Measurements from ENCODE around the gene NEDD4.
A peak's percentile ranks its signal among the peaks of the same experiment; 100 is the strongest.

Gene NEDD4

DNA sequence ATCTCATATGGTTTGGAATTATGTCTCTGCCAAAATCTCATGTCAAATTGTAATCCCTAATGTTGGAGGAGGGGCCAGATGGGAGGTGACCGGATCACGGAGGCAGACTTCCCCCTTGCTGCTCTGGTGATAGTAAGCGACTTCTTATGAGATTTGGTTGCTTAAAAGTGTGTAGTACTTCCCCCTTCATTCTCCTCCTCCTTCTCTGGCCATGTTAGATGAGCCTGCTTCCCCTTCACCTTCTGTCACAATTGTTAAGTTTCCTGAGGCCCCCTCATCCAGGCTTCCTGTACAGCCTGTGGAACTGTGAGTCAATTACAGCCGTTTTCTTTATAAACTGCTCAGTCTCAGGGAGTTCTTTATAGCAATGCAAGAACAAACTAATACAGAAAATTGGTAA is 51.1 kb downstream of the NEDD4 start:
- H3K36me3 ChIP-seq (ENCODE audit: control insufficient read depth in 2 of 2, insufficient read depth in 1 of 2, low read length in 2 of 2): no peaks in the 10 kb centered on the region
- no peak for TF ChIP-seq ZNF121 (tag by site-specific recombination; IDR thresholded peaks at IDR 0.05)
- TF ChIP-seq, protein P1, sequence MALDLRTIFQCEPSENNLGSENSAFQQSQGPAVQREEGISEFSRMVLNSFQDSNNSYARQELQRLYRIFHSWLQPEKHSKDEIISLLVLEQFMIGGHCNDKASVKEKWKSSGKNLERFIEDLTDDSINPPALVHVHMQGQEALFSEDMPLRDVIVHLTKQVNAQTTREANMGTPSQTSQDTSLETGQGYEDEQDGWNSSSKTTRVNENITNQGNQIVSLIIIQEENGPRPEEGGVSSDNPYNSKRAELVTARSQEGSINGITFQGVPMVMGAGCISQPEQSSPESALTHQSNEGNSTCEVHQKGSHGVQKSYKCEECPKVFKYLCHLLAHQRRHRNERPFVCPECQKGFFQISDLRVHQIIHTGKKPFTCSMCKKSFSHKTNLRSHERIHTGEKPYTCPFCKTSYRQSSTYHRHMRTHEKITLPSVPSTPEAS (tag by site-specific recombination; IDR thresholded peaks at IDR 0.05): no peak
- TF ChIP-seq ZNF341 (tag by site-specific recombination; IDR thresholded peaks at IDR 0.05; ENCODE audit: low read depth): no peak
- TF ChIP-seq ZNF76 (tag by site-specific recombination; IDR thresholded peaks at IDR 0.05; ENCODE audit: borderline replicate concordance, low read depth): no peak
- no peak for TF ChIP-seq ZNF777 (tag by site-specific recombination; IDR thresholded peaks at IDR 0.05; ENCODE audit: borderline replicate concordance)
- TF ChIP-seq, protein P2, sequence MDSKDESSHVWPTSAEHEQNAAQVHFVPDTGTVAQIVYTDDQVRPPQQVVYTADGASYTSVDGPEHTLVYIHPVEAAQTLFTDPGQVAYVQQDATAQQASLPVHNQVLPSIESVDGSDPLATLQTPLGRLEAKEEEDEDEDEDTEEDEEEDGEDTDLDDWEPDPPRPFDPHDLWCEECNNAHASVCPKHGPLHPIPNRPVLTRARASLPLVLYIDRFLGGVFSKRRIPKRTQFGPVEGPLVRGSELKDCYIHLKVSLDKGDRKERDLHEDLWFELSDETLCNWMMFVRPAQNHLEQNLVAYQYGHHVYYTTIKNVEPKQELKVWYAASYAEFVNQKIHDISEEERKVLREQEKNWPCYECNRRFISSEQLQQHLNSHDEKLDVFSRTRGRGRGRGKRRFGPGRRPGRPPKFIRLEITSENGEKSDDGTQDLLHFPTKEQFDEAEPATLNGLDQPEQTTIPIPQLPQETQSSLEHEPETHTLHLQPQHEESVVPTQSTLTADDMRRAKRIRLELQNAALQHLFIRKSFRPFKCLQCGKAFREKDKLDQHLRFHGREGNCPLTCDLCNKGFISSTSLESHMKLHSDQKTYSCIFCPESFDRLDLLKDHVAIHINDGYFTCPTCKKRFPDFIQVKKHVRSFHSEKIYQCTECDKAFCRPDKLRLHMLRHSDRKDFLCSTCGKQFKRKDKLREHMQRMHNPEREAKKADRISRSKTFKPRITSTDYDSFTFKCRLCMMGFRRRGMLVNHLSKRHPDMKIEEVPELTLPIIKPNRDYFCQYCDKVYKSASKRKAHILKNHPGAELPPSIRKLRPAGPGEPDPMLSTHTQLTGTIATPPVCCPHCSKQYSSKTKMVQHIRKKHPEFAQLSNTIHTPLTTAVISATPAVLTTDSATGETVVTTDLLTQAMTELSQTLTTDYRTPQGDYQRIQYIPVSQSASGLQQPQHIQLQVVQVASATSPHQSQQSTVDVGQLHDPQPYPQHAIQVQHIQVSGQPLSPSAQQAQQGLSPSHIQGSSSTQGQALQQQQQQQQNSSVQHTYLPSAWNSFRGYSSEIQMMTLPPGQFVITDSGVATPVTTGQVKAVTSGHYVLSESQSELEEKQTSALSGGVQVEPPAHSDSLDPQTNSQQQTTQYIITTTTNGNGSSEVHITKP (tag by site-specific recombination; IDR thresholded peaks at IDR 0.05): no peak
- TF ChIP-seq ZNF184 (tag by site-specific recombination; IDR thresholded peaks at IDR 0.05): no peak
- TF ChIP-seq ZFP69B (tag by site-specific recombination; IDR thresholded peaks at IDR 0.05): no peak
- TF ChIP-seq, protein P3, sequence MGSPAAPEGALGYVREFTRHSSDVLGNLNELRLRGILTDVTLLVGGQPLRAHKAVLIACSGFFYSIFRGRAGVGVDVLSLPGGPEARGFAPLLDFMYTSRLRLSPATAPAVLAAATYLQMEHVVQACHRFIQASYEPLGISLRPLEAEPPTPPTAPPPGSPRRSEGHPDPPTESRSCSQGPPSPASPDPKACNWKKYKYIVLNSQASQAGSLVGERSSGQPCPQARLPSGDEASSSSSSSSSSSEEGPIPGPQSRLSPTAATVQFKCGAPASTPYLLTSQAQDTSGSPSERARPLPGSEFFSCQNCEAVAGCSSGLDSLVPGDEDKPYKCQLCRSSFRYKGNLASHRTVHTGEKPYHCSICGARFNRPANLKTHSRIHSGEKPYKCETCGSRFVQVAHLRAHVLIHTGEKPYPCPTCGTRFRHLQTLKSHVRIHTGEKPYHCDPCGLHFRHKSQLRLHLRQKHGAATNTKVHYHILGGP (tag by site-specific recombination; IDR thresholded peaks at IDR 0.05): no peak
- TF ChIP-seq ZNF473 (tag by site-specific recombination; IDR thresholded peaks at IDR 0.05): no peak
- no peak for TF ChIP-seq ZNF571 (tag by site-specific recombination; IDR thresholded peaks at IDR 0.05)
- no peak for TF ChIP-seq ZNF23 (tag by site-specific recombination; IDR thresholded peaks at IDR 0.05; ENCODE audit: borderline replicate concordance)
- no peak for TF ChIP-seq ZBTB17 (tag by site-specific recombination; IDR thresholded peaks at IDR 0.05)
- ChIA-PET CTCF (no interaction called here), POLR2A (no interaction called here)
- no peak overlapping the region for H3K27ac ChIP-seq (ENCODE audit: extremely low read depth, low read depth, low read length)
- no peaks in the 10 kb centered on the region for H3K9me3 ChIP-seq (ENCODE audit: control insufficient read depth, insufficient read depth, low read depth, low read length)
- no peak overlapping the region for H3K4me3 ChIP-seq (ENCODE audit: low read depth, low read length)
- no peaks in the 10 kb centered on the region for H3K4me1 ChIP-seq (ENCODE audit: control insufficient read depth, insufficient read depth, low read length)

DNA sequence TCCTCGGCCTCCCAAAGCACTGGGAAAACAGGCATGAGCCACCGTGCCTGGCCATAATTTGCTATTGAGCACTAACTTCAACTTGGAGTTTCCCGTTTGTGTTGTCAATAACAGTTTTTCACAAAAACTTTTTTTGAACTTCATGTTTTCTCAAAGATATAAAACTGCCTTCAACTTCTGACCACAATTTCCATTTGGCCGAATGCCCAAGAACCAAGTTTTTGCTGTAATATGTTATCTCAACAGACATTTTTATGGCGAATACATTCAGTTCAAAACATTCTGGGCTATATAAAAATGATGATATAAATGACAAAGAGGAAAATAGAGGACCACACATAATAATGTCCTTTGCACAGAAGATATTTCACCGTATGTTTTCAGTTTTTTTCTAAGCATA is 56.4 kb downstream of the NEDD4 start:
- ChIA-PET POLR2A (no interaction called here), CTCF (no interaction called here)

More for the DNA sequence above, 56.4 kb downstream of the NEDD4 start:
- H3K4me1 ChIP-seq (ENCODE audit: control insufficient read depth, insufficient read depth, low read length): no peaks in the 10 kb centered on the region
- no peaks in the 10 kb centered on the region for H3K9me3 ChIP-seq (ENCODE audit: control insufficient read depth, insufficient read depth, low read depth, low read length)
- TF ChIP-seq, protein P4, sequence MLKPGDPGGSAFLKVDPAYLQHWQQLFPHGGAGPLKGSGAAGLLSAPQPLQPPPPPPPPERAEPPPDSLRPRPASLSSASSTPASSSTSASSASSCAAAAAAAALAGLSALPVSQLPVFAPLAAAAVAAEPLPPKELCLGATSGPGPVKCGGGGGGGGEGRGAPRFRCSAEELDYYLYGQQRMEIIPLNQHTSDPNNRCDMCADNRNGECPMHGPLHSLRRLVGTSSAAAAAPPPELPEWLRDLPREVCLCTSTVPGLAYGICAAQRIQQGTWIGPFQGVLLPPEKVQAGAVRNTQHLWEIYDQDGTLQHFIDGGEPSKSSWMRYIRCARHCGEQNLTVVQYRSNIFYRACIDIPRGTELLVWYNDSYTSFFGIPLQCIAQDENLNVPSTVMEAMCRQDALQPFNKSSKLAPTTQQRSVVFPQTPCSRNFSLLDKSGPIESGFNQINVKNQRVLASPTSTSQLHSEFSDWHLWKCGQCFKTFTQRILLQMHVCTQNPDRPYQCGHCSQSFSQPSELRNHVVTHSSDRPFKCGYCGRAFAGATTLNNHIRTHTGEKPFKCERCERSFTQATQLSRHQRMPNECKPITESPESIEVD (tag by site-specific recombination; IDR thresholded peaks at IDR 0.05): peak; percentile 79
- TF ChIP-seq, protein P5, sequence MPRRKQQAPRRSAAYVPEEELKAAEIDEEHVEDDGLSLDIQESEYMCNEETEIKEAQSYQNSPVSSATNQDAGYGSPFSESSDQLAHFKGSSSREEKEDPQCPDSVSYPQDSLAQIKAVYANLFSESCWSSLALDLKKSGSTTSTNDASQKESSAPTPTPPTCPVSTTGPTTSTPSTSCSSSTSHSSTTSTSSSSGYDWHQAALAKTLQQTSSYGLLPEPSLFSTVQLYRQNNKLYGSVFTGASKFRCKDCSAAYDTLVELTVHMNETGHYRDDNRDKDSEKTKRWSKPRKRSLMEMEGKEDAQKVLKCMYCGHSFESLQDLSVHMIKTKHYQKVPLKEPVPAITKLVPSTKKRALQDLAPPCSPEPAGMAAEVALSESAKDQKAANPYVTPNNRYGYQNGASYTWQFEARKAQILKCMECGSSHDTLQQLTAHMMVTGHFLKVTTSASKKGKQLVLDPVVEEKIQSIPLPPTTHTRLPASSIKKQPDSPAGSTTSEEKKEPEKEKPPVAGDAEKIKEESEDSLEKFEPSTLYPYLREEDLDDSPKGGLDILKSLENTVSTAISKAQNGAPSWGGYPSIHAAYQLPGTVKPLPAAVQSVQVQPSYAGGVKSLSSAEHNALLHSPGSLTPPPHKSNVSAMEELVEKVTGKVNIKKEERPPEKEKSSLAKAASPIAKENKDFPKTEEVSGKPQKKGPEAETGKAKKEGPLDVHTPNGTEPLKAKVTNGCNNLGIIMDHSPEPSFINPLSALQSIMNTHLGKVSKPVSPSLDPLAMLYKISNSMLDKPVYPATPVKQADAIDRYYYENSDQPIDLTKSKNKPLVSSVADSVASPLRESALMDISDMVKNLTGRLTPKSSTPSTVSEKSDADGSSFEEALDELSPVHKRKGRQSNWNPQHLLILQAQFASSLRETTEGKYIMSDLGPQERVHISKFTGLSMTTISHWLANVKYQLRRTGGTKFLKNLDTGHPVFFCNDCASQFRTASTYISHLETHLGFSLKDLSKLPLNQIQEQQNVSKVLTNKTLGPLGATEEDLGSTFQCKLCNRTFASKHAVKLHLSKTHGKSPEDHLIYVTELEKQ (tag by site-specific recombination; IDR thresholded peaks at IDR 0.05; ENCODE audit: borderline replicate concordance): no peak
- TF ChIP-seq WT1 (tag by site-specific recombination; IDR thresholded peaks at IDR 0.05): no peak
- TF ChIP-seq, protein P6, sequence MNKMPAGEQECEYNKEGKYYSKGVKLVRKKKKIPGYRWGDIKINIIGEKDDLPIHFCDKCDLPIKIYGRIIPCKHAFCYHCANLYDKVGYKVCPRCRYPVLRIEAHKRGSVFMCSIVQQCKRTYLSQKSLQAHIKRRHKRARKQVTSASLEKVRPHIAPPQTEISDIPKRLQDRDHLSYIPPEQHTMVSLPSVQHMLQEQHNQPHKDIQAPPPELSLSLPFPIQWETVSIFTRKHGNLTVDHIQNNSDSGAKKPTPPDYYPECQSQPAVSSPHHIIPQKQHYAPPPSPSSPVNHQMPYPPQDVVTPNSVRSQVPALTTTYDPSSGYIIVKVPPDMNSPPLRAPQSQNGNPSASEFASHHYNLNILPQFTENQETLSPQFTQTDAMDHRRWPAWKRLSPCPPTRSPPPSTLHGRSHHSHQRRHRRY (tag by site-specific recombination; IDR thresholded peaks at IDR 0.05): no peak
- H3K4me3 ChIP-seq (ENCODE audit: low read depth, low read length): no peak overlapping the region
- no peaks in the 10 kb centered on the region for H3K36me3 ChIP-seq (ENCODE audit: control insufficient read depth in 2 of 2, insufficient read depth in 1 of 2, low read length in 2 of 2)
- H3K27ac ChIP-seq (ENCODE audit: extremely low read depth, low read depth, low read length): no peak overlapping the region
